Activated T-helper 1 cell treated with Interleukin-2 at 50 U/mL for 16 hours (primary cell): Measurements from ENCODE around the gene ABI3.

Experiments
- DNase-seq: peaks from one replicate; pipeline ENCODE4 v3.0.0-alpha.2; 2020; ENCODE audit warnings: low read depth

The ABI3 gene

GRCh38 chr17:49197346-49197998 lies 13.0 kb upstream of the ABI3 start:
- no peak for DNase-seq

DNA sequence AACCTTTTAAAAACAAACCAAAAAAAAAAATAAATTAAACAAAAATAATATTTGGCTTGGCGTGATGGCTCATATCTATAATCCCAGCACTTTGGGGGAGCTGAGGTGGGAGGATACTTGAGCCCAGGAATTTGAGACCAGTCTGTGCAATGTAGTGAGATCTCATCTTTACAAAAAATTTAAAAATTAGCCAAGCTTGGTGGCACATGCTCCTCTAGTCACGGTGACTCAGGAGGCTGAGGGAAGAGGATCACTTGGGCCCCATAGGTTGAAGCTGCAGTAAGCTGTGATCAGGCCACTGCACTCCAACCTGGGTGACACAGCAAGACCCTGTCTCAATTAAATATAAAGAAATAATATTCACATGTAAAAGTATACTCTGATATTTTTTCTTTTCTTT lies 12.3 kb upstream of the ABI3 start:
- DNase-seq, result no peak

GRCh38 chr17:49200423-49201083 lies 10.0 kb upstream of the ABI3 start:
- no peak for DNase-seq

- DNase-seq, result no peak
Measured at GRCh38 chr17:49201481-49201927, 9.0 kb upstream of the ABI3 start.

DNA sequence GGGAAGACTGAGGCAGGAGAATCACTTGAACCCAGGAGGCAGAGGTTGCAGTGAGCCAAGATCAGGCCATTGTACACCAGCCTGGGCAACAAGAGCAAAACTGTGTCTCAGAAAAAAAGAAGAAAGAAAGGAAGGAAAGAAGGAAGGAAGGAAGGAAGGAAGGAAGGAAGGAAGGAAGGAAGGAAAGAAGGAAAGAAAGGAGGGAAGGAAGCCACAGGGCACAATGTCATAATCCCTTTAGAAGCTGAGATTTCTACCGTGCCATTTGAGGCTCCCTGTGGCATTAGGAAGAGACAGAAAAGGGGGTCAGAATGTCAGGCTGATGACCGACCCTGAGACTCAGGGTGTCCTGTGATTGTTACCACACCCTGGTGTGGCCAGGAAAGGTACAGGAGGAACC lies 6.7 kb upstream of the ABI3 start:
- DNase-seq, result no peak

DNA sequence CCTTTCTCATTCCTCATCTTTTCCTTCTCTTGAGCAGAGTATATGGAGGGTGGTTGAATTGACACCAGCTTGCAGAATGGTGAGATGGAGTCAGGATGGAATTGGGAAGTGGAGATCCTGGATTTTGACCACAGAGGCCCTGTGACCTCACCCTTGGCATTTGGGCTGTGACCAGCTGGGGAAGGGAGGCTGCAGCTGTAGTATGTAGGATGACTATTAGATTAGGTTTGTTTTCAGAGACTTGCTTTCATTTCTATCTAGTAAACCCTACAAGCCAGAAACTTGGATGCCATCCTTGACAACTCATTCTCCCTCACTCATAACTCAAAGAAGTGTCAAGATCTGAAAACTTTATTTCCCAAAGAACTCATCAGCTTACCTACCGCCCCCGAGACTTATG lies 6.0 kb upstream of the ABI3 start:
- no peak for DNase-seq

DNA sequence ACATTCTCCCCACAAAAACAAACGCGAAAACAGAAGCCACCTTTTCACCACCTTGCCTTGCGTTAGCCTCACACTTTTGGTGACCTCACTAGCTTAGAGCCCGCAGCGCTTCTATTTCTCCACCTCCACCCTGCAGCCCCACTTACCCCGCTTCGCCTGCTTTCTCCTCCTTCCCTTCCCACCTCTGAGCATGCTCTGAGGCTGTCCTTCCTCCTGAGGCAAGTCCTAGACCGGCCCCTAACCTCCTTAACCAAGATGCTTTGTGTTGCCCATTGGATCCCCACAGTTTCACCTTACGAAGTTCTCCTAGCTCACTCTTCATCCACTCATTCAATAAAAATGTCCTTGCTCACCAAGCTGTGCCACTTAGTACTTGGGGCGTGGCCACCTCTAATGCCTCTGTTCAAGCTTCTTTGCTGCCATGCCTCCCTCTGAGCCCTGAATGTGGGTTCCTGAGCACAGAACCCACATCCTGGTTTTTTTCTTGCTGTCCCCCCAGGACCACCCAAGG lies 1.4 kb upstream of the ABI3 start:
- DNase-seq, result no peak

DNA sequence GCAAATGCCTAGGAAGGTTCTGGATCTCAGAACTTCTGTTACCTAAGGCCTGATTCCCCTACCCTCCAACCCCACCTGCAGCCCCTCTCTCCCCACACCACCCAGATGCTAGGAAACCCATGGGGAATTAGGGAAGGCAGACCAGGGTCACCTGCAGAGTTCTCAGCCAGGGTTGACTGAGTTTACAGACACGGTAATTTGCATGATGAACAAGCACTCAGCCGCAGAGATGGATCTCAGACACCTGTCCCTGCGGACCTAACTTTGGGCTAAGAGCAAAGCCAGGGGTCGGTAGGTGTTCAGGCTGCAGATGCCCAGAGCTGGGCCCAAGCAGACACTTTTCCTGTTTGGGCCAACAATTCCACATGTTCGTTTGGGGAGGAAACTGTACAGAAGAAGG lies 2.9 kb downstream of the ABI3 start:
- DNase-seq, result no peak

- DNase-seq, result no peak
Measured at GRCh38 chr17:49213847-49214246, 3.3 kb downstream of the ABI3 start.

DNA sequence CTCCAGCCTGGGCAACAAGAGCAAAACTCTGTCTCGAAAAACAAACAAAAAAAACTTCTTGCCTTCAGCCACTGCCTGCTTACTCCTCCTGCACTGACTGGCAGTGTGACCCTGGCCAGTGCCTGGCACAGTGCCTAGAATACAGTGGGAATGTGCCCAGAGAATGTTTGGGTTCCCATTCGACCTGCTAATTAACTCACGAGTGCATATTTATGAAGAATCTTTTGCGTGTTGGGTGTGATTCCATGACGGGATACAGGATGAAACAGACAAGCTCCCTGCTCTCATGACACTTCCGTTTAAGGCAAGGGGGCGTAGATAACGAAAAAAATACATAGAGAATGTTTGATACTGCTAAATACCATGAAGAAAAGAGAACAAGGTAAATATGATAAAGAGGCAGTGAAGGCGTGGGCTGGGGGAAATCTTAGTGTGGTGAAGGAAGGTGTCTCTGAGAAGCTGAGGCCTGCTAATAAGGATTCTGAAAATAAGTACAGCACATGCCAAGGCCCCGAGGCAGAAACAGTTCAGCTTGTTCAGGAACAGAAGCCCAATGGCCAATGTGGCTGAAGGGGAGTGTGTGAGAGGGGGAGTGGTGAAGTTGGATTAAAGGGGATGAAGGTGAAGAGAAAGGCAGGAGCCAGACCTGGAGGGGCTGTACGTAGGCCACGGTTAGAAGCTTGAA lies 4.3 kb downstream of the ABI3 start:
- DNase-seq, result no peak

DNA sequence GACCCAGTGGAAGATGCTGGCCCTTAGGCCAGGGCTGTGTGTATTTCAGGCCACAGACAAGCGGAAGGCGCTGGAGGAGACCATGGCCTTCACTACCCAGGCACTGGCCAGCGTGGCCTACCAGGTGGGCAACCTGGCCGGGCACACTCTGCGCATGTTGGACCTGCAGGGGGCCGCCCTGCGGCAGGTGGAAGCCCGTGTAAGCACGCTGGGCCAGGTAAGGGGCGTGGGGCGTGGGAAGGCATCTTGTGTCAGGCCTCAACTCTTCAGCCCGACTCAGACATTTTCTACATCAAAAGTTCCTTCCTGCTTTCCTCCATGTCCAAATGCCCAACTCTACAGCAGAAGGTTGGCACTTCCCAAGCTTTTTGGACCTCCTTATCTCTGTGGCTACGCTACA lies 6.0 kb downstream of the ABI3 start:
- no peak for DNase-seq

DNA sequence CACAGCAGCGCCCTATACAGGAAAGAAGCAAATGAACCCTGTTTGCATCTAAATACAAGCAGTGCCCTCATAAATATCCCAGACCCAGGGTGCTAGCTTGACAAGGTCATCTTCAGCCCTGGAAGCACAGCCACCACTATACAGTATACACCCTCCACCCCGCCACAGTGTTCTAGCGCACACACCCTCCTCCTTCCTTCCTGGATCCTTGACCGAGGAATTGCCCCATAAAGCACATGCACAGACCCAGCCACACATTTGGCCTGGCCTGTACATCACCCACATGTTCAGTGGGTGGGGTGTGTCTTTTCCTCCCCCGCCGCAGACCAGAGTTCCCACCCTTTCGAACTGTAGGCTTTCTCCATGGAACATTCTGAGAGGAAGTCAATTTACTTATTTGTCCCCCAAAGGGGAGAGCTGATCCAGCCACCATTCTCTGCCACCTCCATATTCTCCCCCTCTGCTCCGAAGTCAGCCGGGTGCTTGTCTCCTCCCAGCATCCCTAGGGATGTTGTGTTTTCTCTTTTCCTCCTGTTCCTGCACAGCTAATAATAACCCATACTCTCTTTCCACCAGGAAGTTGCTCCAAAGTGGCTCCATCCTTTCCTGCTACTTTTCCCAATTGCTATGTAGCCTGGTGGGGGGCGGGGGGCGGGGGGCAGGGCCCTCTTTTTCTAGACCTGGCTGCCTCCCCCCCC lies 6.6 kb downstream of the ABI3 start:
- DNase-seq, result no peak

DNA sequence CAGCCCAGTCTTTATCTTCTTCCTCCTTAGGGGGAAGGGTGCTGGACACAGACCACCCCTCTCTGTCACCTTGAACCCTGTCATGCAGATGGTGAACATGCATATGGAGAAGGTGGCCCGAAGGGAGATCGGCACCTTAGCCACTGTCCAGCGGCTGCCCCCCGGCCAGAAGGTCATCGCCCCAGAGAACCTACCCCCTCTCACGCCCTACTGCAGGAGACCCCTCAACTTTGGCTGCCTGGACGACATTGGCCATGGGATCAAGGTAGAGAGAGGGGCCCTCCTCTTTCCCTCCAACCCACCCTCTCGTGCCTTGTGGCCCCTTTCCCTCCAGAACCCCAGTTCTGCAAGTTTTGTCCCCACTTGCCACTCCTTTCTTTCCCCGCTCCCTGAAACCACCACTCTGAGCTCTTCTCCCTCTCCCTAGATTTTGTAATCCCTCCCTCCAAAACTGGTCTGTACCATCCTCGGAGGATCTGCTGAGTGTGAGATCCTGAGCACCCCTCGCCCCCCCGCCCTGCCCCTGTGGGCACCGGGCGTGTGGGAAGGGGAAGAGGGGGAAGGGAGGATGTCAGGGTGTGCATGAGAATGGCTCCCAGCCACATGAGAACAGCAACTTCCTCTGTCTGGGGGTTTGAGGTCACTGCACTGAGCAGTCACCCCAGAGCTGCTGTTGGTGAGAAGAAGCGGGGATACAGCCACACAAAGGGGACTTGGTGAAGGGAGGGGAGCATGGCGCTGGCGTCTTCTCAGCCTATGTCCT lies 7.3 kb downstream of the ABI3 start:
- DNase-seq, result peak; percentile 52

DNA sequence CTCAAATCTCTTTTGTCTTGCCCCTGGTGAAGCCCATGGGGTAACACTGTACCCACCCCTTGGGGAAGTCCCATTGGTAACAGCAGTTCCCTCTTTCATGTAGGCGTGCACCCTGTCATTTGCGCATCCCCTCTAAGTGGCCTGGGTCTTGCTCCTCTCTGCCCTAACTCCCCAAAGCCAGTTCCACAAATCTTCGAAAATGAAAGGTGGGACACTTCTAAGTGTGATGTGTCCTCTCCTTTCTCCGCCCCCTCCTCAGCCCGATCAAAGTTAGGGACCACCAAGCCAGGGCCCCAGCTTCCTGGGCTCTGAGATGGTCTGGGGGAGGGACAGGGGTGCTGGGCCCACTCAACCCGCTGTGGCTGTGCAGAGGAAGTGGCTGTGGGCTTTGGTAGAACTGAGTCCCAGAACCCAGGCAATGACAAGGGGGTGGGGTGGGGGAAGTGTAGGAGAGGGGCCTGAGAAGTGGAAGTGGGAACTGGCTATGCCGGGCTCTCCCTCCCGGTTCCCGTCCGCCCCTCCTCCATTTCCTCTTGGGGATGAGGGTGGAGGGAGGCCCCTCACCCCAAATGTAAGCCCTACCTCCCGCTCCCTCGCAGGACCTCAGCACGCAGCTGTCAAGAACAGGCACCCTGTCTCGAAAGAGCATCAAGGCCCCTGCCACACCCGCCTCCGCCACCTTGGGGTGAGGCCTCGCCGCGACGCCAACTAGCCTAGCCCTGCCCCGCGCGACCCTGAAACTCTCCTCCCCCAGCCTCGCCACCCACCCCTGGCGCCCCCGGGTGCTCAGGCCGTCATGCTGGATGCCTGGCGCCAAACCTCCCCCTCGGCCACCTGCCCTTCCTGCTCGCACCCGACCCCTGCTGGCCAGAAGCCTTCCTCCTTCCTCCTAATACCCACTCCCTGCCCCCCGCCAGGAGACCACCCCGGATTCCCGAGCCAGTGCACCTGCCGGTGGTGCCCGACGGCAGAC lies 8.7 kb downstream of the ABI3 start:
- no peak for DNase-seq

DNA sequence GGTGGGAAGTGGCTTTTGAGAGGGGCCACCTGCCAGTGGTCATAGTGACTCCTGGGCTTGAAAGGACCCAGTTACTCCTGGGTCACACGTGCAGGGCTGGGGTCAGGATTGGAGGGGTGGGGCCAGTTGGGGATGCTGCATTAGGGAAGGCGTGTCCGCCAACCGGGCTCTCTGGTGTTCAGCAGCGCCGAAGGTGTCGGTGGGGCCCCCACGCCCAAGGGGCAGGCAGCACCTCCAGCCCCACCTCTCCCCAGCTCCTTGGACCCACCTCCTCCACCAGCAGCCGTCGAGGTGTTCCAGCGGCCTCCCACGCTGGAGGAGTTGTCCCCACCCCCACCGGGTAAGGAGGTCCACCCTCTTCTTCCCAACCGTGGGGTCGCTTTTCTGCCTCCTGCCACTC lies 9.5 kb downstream of the ABI3 start:
- no peak for DNase-seq

DNA sequence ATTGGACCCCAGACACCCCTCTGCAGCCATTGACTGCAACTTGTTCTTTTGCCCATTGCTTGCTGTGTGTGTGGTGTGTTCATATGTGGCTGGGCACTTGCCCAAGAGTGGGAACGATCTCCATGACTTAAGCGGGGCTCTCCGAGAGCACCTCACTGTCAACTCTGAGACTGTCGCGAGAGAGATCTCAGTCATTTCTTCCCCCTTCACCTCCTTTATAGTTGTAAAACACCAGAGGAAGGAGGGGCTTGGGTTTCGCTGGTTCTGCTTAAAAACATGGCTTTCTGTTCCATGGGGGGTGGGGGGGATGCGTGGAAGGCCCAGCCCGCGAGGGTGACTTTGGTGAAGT lies 12.6 kb downstream of the ABI3 start:
- DNase-seq, result no peak

DNA sequence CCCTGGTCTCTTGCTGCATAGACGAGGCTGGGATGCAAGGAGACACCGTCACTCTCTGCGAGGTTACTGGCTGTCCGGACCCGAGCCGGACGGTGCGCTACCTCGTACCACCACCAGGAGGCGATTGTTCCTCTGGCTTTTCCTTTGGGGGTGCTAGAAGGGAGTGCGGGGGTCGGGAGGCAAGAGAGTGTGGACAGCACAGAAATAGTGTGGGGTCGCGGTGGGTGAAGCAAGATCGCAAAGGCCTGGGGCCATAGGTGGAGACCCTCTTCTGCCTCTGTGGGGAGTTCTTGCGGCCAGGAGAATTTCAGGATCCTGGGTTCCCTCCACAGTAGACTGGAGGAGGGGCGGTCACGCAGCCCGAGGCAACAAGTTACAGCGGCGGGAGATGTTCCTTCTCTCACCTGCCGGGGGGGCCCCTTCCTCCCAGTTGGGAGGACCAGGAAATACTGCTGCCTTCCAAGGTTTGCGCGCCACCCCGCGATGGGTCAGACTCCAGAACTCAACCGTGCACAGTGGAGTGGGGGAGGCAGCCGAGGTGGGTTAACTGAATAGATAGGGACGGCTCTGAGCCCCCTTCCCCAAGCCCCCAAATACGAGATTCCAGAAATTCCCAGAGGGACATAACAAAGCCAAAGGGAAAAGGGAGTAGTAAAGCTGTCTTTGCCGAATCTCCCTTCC lies 13.2 kb downstream of the ABI3 start:
- peak; percentile 30 for DNase-seq

DNA sequence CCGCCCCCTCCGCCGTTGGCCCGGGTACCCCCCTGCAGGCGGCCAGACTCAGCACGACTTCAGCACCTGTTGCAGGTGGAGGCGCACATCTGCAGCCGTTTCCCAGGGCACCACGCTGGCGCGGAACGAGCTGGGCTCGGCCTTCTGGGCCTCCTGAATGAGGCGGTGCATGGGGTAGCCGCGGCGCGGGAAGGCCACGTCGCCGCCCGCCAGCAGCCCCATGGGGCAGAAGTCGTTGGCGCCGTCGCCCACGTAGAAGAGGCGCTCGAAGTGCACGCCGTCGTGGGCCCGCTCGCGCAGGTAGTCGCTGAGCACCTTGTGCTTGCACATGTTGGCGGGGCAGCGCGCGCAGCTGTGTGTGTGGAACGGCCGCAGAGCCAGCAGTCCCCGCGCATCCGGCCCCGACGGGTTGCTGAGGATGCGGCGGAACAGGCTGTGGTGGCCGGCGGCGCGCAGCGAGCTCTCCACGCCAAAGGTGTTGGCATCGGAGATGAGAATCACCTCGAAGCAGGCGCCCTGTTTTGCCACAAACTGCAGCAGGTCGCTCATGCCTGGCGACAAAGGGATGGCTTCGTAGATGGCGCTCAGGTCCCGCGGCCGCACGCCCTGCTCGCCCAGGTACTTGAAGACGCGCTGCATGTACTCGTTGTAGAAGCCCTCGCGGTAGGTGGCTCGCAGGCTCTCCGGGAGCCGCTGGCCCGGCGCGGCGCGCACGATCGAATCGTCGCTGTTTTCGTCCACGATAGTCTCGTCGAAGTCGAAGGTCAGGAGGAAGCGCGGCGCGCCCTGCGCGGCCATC lies 13.9 kb downstream of the ABI3 start:
- DNase-seq, result peak; percentile 33

- no peak for DNase-seq
Measured at GRCh38 chr17:49224997-49225337, 14.5 kb downstream of the ABI3 start.
